Activated CD8-positive, alpha-beta memory T cell treated with anti-CD3 and anti-CD28 coated beads, Interleukin-2, amount 10 ng/mL, durations not matched to agents 7 days and 5 days (primary cell): Measurements from ENCODE around the gene CTNNA3. TPM values are rescaled to one million over a fixed set of nuclear protein-coding genes. Genes with fewer than 3 reads are reported as not detected.

Experiments
- ATAC-seq: fragments of 150-1000 bp; cut with Tn5 transposase; one replicate; pipeline ENCODE4 v1.10.0; 2021; ENCODE audit warnings: moderate library complexity
- CTCF ChIA-PET: fragments of 350-600 bp; sonication (Branson Sonifier 250); formaldehyde crosslinking; loops from one replicate; lab custom pipeline; 2021; ENCODE audit warnings: antibody characterized with exemption; lab: Charles Lee
- DNase-seq: peaks from one replicate; pipeline ENCODE4 v3.0.0-alpha.2; 2020
- H3K27ac Mint-ChIP-seq: one replicate; pipeline ENCODE4 v1.8.0; 2021; ENCODE audit warnings: mild to moderate bottlenecking, mixed read lengths
- H3K27me3 Mint-ChIP-seq: one replicate; pipeline ENCODE4 v1.8.0; 2021; ENCODE audit warnings: mixed read lengths
- H3K36me3 Mint-ChIP-seq: one replicate; pipeline ENCODE4 v1.8.0; 2021; ENCODE audit warnings: mild to moderate bottlenecking, mixed read lengths
- H3K4me1 Mint-ChIP-seq: one replicate; pipeline ENCODE4 v1.8.0; 2021; ENCODE audit warnings: mixed read lengths
- H3K4me3 Mint-ChIP-seq: one replicate; pipeline ENCODE4 v1.8.0; 2021; ENCODE audit warnings: mild to moderate bottlenecking, moderate library complexity, mixed read lengths
- H3K9me3 Mint-ChIP-seq: one replicate; pipeline ENCODE4 v1.8.0; 2022; ENCODE audit warnings: low read depth, mixed read lengths
- total RNA-seq, 2 experiments: library from RNA; stranded (reverse); gene quantifications; one replicate each; pipeline ENCODE4 v1.2.3, GENCODE V29; 2021

Gene CTNNA3
- total RNA-seq, 2 experiments from 2014 or later: 0.61 TPM; not detected in 1

DNA sequence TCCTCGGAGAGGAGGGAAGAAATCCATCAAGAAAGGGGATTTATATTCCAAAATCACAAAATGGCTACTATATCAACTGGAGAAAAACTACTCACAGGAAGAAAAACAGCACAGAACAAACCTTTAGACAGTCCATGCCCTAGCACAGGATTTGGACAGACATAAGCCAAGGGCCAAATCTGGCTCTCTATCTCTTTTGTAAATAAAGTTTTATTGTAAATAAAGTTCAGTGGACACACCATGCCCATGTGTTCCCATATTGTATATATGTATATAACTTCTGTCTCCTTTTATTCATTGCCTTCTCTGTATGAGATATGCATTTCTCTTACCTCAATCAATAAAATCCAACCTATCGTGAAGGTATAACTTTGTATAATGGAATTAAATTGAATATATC is 1513.0 kb downstream of the CTNNA3 start:
- Mint-ChIP-seq H3K27ac (no peak overlapping the region), H3K27me3 (no peaks in the 10 kb centered on the region), H3K4me3 (no peak overlapping the region), H3K9me3 (no peaks in the 10 kb centered on the region), H3K4me1 (no peaks in the 10 kb centered on the region), H3K36me3 (no peaks in the 10 kb centered on the region)
- ATAC-seq (no peak), DNase-seq (no peak)
- CTCF ChIA-PET: no interaction called here

DNA sequence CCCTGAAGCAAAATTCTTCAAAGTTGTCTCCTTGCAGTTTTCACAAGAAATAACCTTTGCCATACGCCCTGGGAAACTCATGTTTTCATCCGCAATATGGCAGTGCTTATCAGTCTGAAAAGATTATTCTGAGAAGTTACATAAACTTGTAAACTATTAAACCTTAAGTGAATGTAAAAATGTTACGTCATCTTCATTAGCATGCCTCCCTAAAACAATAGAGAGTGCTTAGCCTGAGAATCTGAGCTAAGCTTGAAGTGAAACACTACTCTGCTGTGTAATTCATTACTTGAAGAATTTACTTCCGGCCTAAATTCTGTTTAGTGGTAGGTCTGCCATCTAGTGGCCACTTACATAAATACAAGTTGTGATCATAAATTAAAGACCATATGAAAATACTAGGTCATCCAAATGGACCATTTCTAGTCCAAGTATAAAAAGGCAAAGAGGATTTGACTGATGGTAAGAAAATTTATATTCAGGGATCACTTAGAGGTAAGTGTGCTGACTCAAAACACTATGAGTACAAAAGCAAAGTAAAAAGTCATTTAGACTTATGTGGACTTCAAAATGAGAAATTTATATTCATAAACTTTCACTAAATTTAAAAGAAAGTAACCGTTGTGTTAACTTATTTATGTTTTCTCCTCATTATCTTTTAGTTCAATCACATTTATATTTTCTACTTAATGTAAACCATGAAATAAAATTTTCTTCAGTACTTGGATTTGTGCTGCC is 1515.2 kb downstream of the CTNNA3 start:
- no peak for DNase-seq

DNA sequence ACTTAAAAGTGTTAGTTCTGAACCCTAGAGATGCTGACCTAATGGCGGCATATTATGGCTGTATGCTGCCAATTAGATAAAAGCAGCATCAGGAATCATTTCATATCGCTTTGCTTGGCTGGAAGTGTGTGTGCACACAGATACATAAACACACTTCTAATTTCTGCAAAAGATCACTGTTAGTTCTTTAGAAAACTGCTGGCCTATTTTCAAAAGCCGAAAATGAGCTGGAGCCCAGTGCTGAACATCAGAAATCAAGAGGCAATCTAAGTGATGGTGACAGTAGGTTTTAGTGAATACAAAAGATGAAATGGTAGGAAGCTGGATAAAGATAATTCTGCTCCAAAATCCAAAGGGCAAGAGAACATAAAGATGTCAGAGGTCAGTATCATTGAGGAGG is 1516.0 kb downstream of the CTNNA3 start:
- no peak overlapping the region for H3K27ac Mint-ChIP-seq
- no peak for ATAC-seq
- CTCF ChIA-PET: interaction anchor here (1.0 kb wide), 1 partner anchor 14 kb away, joined by 3 read pairs; no protein-coding TSS in a partner anchor

More for the DNA sequence above, 1515.2 kb downstream of the CTNNA3 start:
- H3K36me3 Mint-ChIP-seq: no peaks in the 10 kb centered on the region
- H3K27me3 Mint-ChIP-seq: no peaks in the 10 kb centered on the region
- H3K27ac Mint-ChIP-seq: no peak overlapping the region
- CTCF ChIA-PET: interaction anchor here (0.9 to 1.0 kb wide), 2 partner anchors 15 to 77 kb away, joined by 3 read pairs; no protein-coding TSS in a partner anchor
- H3K9me3 Mint-ChIP-seq: no peaks in the 10 kb centered on the region
- ATAC-seq: peak; percentile 71
- H3K4me3 Mint-ChIP-seq: no peak overlapping the region
- H3K4me1 Mint-ChIP-seq: no peaks in the 10 kb centered on the region

DNA sequence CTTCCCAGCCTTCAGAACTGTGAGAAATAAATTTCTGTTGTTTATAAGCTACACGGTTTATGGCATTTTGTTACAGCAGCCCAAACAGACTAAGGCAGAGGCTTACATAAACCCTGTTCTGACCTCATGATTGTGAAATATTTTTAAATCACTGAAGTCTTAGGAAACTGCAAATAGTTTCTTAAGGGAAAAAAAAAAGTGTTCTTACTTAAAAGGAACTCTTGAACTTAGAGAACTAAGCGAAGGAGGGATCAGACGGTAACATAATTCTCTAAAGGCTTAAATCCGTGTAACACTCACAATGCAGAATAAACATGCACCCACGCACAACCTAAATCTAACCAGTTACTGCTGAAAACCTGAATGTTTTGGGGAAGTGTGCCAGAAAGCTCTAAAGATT is 1519.2 kb downstream of the CTNNA3 start:
- no peaks in the 10 kb centered on the region for H3K36me3 Mint-ChIP-seq
- DNase-seq: no peak
- H3K27me3 Mint-ChIP-seq: no peaks in the 10 kb centered on the region
- H3K9me3 Mint-ChIP-seq: no peaks in the 10 kb centered on the region
- CTCF ChIA-PET: no interaction called here
- no peak overlapping the region for H3K4me3 Mint-ChIP-seq
- H3K4me1 Mint-ChIP-seq: no peaks in the 10 kb centered on the region
- no peak overlapping the region for H3K27ac Mint-ChIP-seq
- no peak for ATAC-seq

More for the DNA sequence above, 1516.0 kb downstream of the CTNNA3 start:
- DNase-seq: no peak
- H3K9me3 Mint-ChIP-seq: no peaks in the 10 kb centered on the region
- H3K4me3 Mint-ChIP-seq: no peak overlapping the region
- H3K36me3 Mint-ChIP-seq: no peaks in the 10 kb centered on the region
- H3K27me3 Mint-ChIP-seq: no peaks in the 10 kb centered on the region
- no peaks in the 10 kb centered on the region for H3K4me1 Mint-ChIP-seq

DNA sequence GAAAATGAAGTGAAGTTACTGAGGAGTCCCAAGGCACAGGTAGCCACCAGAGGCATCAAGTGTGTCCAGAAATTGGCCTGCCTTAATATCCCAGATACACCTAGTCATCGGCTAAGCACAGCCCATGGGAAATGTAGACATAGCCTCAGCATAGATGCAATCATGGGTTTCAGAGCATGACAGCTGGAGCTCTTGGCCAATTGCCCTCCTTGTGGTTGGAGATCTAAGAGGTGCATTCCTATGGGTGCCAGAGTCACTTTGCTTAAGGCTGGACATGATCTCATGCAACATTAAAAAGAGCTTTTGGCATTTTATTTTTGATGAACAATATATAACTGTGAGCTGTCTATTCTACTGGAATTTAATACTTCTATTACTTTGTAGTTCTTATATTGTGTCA is 1528.2 kb downstream of the CTNNA3 start:
- DNase-seq (no peak), ATAC-seq (no peak)
- Mint-ChIP-seq H3K4me3 (no peak overlapping the region), H3K27me3 (no peaks in the 10 kb centered on the region), H3K9me3 (no peaks in the 10 kb centered on the region), H3K36me3 (no peaks in the 10 kb centered on the region), H3K4me1 (no peaks in the 10 kb centered on the region), H3K27ac (no peak overlapping the region)
- CTCF ChIA-PET: no interaction called here

DNA sequence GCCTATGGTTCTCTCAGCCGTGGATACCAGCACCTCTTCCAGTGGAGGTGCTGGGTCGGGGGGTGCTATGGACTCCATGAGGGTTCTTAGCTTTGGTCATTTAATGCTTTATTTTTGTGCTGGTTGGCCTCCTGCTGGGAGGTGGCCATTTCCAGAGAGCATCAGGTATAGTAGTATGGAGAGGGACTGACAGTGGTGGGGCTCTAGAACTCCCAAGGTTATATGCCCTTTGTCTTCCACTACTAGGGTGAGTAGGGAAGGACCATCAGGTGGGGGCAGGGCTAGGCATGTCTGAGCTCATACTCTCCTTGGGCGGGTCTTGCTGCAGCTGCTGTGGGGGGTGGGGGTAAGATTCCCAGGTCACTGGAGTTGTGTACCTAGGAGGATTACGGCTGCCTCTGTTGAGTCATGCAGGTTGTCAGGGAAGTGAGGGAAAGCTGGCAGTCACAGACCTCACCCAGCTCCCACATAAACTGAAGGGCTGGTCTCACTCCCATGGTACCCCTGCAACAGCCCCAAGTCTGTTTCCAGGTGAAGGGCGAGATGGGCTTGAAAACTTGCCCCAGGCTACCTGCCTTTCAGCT is 1533.3 kb downstream of the CTNNA3 start:
- no peak for ATAC-seq
- CTCF ChIA-PET: no interaction called here

DNA sequence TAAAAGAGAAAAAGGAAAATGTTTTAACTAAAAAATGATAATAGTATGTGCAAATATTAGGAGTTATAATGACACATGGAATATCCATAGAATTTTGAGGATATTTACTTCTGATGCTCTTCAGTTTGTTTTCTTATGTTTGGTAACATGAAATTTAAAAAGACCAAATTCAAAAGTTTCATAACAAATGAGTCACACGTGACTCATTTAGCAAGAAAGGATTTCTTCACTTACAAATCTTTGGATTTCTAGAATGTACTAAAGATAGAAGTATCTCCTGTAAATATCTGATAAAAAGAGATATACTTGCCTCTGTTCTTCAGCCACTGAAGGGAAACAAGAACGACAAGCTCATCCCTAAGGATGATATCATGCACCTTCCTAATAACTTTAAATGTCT is 1544.6 kb downstream of the CTNNA3 start:
- H3K9me3 Mint-ChIP-seq: peaks cover 3% of the 10 kb centered on the region
- DNase-seq (no peak), ATAC-seq (no peak)
- no peak overlapping the region for H3K27ac Mint-ChIP-seq
- H3K4me3 Mint-ChIP-seq: no peak overlapping the region
- H3K27me3 Mint-ChIP-seq: no peaks in the 10 kb centered on the region
- H3K4me1 Mint-ChIP-seq: no peaks in the 10 kb centered on the region
- CTCF ChIA-PET: no interaction called here
- H3K36me3 Mint-ChIP-seq: no peaks in the 10 kb centered on the region

More for the DNA sequence above, 1533.3 kb downstream of the CTNNA3 start:
- Mint-ChIP-seq H3K27me3 (no peaks in the 10 kb centered on the region), H3K9me3 (no peaks in the 10 kb centered on the region), H3K4me3 (no peak overlapping the region), H3K27ac (no peak overlapping the region), H3K36me3 (no peaks in the 10 kb centered on the region), H3K4me1 (no peaks in the 10 kb centered on the region)
- no peak for DNase-seq

DNA sequence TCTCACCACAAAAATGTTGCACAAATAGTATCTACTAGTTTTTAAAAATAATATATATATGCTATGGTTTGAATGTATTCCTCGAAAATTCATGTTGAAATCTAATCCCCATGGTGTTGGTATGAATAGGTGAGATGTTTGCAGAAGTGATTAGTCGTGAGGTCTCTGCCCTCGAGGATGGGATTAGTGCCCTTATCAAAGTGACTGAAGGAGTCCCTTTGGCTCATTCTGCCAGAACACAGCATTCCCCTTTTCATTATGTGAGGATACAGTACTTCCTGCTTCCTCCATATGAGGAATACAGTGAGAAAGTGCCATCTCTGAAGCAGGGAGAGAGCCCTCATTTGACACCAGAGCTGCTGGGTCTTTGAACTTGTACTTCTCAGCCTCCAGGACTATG is 1547.7 kb downstream of the CTNNA3 start:
- H3K27me3 Mint-ChIP-seq: no peaks in the 10 kb centered on the region
- DNase-seq (no peak), ATAC-seq (no peak)
- peaks cover 3% of the 10 kb centered on the region for H3K9me3 Mint-ChIP-seq
- H3K4me3 Mint-ChIP-seq: no peak overlapping the region
- no peaks in the 10 kb centered on the region for H3K36me3 Mint-ChIP-seq
- H3K4me1 Mint-ChIP-seq: no peaks in the 10 kb centered on the region
- CTCF ChIA-PET: no interaction called here
- no peak overlapping the region for H3K27ac Mint-ChIP-seq

DNA sequence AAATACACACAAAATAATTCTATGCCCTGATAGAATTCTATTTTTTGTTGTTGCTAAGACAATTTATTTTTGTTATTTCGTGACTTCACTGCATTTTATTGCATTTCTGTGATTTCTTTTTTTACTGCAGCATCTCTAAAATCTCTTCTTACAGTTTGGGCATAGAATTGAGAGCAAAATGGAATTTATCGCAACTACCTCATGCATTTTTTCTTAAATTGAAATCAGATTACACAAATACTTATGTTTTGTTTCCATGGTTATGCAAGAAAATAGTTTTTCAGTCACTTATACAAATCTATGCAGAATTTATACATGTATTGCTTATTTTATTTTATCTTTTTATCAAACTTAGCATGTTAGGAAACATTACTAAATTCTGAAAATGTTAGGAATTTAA is 1552.0 kb downstream of the CTNNA3 start:
- Mint-ChIP-seq H3K27ac (no peak overlapping the region), H3K9me3 (no peaks in the 10 kb centered on the region)
- CTCF ChIA-PET: no interaction called here

DNA sequence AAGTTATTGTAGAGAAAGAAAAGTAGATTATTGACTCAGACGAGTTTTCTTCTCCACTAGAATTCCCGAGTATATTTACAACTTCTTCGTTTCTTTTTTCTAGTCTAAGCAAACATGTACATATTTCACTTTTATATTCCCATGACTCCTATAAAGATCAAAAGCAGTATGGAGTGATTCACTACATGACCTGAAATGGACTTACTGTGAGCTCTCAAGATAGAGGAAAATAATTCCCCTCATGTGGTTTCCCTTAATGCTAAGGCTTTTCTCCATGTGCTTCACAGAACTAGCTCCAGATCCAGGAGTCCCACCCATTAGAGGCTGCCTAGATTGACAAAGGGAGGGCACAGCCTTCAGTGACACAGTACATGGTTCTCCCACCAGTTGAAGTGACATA is 1593.2 kb downstream of the CTNNA3 start:
- ATAC-seq (no peak), DNase-seq (no peak)
- no peaks in the 10 kb centered on the region for H3K27me3 Mint-ChIP-seq
- CTCF ChIA-PET: interaction anchor here (1.0 kb wide), 1 partner anchor 79 kb away, joined by 3 read pairs; no protein-coding TSS in a partner anchor
- H3K9me3 Mint-ChIP-seq: peaks cover 3% of the 10 kb centered on the region
- no peak overlapping the region for H3K4me3 Mint-ChIP-seq
- no peaks in the 10 kb centered on the region for H3K36me3 Mint-ChIP-seq
- no peaks in the 10 kb centered on the region for H3K4me1 Mint-ChIP-seq
- H3K27ac Mint-ChIP-seq: no peak overlapping the region

More for the DNA sequence above, 1552.0 kb downstream of the CTNNA3 start:
- no peaks in the 10 kb centered on the region for H3K27me3 Mint-ChIP-seq
- no peaks in the 10 kb centered on the region for H3K4me1 Mint-ChIP-seq
- no peaks in the 10 kb centered on the region for H3K36me3 Mint-ChIP-seq
- DNase-seq (no peak), ATAC-seq (no peak)
- no peak overlapping the region for H3K4me3 Mint-ChIP-seq

DNA sequence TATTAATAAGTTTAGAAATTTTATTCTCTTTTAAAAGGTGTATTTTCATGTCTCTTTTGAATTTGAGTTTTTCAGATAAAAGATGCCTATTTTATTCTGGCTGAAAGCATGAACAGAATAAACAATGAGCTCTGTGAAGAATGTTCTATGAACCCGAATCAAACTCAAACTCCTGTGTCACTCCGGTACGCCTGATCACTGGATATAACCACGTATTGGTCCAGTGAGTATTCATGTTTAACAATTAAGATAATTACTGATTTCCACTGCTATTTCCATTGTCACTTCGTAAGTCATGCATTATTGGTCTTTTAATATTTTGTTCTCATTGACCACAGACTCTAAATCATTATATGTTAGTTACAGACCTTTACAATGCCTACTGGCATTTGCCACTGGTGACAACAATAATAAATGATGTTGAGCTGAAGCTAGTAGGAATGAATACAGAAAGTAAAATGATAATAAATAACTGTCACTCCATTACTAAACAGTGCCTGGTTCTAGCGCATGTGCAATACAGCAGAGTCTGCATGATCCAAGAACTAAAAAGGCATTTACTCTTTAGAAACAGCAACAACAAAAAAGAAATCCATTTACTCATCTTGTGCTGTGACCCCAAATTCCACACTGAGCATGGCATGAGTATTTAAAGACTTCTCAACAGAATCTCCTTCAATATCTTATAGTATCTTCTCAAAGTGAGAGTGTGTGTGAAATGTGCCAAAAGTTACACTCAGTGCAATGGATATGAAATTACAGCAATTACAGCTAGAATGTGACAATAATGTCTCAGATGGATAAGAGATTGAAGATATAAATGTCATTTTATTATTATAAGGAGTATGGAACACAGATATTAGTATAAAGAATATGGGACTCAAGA is 1597.2 kb downstream of the CTNNA3 start:
- CTCF ChIA-PET: no interaction called here
- H3K4me1 Mint-ChIP-seq: no peaks in the 10 kb centered on the region
- H3K4me3 Mint-ChIP-seq: no peak overlapping the region
- DNase-seq (no peak), ATAC-seq (no peak)
- H3K27ac Mint-ChIP-seq: no peak overlapping the region
- no peaks in the 10 kb centered on the region for H3K27me3 Mint-ChIP-seq
- peaks cover 5% of the 10 kb centered on the region for H3K9me3 Mint-ChIP-seq
- no peaks in the 10 kb centered on the region for H3K36me3 Mint-ChIP-seq

DNA sequence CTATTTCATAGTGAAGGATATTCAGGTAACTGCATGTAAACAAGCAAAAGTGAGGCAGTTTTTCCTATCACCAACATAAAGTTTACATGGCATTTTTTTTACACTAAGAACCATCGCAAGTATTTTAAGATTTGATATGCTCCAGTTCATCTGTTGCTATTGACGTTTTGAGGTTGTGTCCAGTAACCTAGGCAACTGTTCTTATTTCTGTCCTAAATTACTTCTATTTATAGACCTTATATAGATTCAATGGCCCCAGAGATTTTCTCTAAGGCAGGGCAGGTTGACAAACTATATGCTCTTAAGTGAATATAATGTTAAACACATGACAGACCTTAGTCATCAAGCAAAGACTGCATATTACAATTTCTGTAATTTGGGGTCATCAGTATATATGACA is 1600.4 kb downstream of the CTNNA3 start:
- no peak overlapping the region for H3K4me3 Mint-ChIP-seq
- ATAC-seq (no peak), DNase-seq (no peak)
- H3K9me3 Mint-ChIP-seq: peaks cover 2% of the 10 kb centered on the region
- H3K27ac Mint-ChIP-seq: no peak overlapping the region
- CTCF ChIA-PET: no interaction called here
- H3K27me3 Mint-ChIP-seq: no peaks in the 10 kb centered on the region
- H3K36me3 Mint-ChIP-seq: no peaks in the 10 kb centered on the region
- H3K4me1 Mint-ChIP-seq: no peaks in the 10 kb centered on the region

DNA sequence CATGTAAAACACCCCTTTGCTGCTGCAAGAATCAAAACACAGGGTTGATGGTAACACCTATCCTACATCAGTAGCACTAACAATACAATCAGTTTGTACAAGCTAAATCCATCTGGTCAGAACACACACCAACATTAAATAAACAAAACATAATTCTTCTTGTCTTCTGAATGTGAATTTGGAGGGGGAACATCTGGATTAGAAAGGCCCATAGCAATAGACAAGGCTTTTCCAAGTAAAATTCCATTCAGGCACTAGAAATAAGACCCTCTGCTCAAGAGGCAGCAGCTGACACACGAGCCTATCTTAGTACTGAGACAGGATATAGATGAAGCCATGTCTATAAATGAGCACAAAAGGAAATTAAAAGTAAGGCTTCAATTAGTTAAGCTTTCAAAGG is 1610.1 kb downstream of the CTNNA3 start:
- ATAC-seq (no peak), DNase-seq (no peak)
- H3K4me1 Mint-ChIP-seq: no peaks in the 10 kb centered on the region
- H3K4me3 Mint-ChIP-seq: no peak overlapping the region
- CTCF ChIA-PET: no interaction called here
- no peak overlapping the region for H3K27ac Mint-ChIP-seq
- H3K36me3 Mint-ChIP-seq: no peaks in the 10 kb centered on the region
- H3K9me3 Mint-ChIP-seq: no peaks in the 10 kb centered on the region
- H3K27me3 Mint-ChIP-seq: no peaks in the 10 kb centered on the region
